ENCODE results near the gene UBE2J2.
A peak's percentile ranks its signal among the peaks of the same experiment; 100 is the strongest.

The UBE2J2 gene

DNA sequence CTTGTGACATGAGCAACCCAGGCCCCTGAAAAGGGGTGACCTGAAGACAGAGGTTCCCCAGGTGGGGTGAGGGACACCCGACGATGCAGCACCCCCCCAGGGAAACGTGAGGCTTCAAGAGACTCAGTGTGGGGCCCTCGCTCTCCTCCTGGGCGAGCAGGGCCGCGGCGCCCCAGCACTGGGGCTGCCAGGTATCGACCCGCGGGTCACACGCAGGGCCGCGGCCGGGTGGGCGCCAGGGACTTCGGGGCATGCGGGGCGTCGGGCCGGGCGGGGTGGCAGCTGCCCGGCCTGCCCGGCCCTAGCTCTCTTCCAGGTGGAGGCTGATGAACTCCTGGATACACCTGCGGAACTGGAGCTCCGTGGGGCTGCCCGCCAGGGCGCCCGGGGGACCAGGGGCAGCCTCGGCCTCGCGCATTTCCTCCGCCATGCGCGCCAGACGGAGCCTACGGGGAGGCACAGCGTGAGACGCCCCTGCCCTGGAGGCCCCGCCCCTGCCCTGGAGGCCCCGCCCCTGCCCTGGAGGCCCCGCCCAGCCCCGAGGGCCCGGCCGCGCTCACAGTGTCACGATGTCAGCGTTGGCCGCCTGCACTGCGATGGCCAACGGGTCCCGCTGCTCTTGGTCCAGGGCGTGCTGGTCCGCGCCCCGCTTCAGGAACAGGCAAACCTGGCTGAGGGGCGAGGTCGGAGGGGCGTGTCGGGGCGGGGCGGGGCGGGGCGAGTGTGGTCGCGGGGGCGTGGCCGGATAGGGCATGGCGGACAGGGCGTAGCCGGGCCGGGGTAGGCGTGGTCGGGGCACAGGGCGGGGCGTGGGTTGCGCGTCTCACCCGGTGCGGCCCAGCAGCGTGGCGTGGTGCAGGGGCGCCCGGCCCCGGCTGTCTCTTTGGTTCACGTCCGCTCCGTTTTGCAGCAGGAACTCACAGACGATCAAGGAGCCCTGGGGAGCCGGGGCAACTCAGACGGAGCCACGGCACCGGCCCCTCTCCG is 19.9 kb upstream of the UBE2J2 start:
- TF ChIP-seq, protein P1, sequence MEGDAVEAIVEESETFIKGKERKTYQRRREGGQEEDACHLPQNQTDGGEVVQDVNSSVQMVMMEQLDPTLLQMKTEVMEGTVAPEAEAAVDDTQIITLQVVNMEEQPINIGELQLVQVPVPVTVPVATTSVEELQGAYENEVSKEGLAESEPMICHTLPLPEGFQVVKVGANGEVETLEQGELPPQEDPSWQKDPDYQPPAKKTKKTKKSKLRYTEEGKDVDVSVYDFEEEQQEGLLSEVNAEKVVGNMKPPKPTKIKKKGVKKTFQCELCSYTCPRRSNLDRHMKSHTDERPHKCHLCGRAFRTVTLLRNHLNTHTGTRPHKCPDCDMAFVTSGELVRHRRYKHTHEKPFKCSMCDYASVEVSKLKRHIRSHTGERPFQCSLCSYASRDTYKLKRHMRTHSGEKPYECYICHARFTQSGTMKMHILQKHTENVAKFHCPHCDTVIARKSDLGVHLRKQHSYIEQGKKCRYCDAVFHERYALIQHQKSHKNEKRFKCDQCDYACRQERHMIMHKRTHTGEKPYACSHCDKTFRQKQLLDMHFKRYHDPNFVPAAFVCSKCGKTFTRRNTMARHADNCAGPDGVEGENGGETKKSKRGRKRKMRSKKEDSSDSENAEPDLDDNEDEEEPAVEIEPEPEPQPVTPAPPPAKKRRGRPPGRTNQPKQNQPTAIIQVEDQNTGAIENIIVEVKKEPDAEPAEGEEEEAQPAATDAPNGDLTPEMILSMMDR (IDR thresholded peaks at IDR 0.05; ENCODE audit: low read depth, low read length): no peak
- no peak overlapping the region for H3K4me3 ChIP-seq (ENCODE audit: low read depth, low read length)

DNA sequence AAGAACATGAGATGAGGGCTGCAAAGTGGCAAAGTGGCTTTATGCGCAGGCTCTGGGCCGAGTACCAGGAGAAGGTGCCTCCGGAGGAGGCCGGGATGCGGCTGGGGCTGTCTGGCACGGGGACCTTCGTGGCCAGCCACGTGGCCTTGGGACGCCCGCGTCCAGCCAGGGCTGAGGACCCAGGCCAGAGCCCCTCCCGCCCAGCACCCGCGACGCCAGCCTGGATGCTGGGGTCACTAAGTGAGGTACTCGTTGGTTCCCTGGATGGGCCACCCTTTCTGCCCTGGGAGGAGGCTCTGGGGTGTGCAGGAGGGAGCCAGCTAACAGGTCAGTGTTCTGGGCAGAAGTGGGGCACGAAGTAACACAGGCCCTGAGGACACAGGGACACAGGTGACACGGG is 19.2 kb upstream of the UBE2J2 start:
- TF ChIP-seq, protein P1 (IDR thresholded peaks at IDR 0.05; ENCODE audit: low read depth, low read length): no peak
- H3K4me3 ChIP-seq (ENCODE audit: low read depth, low read length): no peak overlapping the region

DNA sequence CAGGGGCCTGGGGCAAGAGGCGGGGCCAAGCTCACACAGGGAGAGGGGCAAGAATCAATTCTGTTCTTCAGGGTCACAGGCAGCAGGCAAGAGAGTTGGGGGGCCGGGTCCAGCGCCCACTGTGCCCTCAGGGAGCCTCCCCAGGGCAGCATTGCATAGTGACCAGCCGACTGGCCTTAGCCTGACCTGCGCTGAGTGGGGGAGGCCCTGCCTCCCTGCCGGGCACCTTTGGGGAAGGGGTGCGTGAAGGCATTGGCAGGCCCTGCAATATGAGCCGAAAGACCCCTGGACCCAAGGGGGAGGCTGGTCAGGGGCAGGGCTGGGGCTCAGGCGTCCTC is 18.8 kb upstream of the UBE2J2 start:
- no peak overlapping the region for H3K4me3 ChIP-seq (ENCODE audit: low read depth, low read length)
- TF ChIP-seq, protein P1 (IDR thresholded peaks at IDR 0.05; ENCODE audit: low read depth, low read length): no peak

DNA sequence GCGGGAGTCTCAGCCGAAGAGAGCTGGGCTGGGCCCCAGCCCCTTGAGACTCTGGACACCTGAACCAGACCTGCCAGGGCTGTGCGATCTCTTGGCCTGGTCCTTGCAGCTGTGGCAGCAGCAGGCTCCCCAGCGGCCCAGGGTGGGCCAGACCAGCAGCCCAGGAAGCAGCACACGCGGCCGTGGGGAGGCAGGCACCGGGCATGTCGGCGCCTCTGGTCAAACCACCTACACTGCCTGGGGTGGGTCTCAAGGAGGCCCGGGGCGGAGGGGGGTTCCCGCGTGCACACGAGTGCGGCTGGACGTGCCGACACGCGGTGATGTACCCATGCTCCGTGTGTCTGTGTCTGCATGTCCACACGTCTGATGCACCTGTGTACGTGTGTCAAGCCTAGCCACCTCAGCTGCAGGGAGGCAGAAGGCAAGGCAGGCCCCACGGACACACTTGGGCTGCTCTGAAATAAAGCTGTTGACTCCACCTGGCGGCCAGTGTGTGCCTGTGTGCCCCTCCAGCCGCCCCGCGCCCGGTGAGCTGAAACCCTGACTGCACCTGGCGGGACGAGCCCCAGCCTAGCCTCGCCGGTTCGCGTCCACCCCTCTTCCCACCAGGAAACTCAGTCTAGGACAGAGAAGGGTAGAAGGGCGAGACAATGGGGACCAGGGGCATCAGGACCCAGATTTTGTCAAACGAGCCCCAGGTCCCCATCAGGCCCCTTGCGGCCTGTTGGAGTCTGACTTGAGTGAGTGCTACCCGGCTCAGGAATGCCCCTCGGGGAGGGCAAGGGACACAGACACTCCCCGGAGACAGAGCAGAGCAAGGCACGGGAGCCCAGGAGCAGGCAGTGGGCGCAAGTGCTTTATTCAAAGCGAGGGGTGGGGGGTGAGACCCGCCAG is 18.1 kb upstream of the UBE2J2 start:
- TF ChIP-seq, protein P1 (IDR thresholded peaks at IDR 0.05; ENCODE audit: low read depth, low read length): peak; percentile 35
- H3K4me3 ChIP-seq (ENCODE audit: low read depth, low read length): no peak overlapping the region

DNA sequence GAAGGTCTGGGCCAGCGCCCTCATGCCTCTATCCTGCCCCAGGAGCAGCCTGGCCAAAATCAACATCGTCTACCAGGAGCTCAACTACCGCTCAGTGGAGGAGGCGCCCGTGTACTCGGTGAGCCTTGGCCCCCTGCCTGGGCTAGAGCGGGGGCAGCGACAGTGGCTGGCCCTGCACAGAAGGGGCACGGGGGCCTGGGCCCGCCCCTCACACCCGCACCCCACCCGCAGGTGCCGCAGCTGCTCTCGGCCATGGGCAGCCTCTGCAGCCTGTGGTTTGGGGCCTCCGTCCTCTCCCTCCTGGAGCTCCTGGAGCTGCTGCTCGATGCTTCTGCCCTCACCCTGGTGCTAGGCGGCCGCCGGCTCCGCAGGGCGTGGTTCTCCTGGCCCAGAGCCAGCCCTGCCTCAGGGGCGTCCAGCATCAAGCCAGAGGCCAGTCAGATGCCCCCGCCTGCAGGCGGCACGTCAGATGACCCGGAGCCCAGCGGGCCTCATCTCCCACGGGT is 17.4 kb upstream of the UBE2J2 start:
- TF ChIP-seq, protein P1 (IDR thresholded peaks at IDR 0.05; ENCODE audit: low read depth, low read length): no peak
- no peak overlapping the region for H3K4me3 ChIP-seq (ENCODE audit: low read depth, low read length)

DNA sequence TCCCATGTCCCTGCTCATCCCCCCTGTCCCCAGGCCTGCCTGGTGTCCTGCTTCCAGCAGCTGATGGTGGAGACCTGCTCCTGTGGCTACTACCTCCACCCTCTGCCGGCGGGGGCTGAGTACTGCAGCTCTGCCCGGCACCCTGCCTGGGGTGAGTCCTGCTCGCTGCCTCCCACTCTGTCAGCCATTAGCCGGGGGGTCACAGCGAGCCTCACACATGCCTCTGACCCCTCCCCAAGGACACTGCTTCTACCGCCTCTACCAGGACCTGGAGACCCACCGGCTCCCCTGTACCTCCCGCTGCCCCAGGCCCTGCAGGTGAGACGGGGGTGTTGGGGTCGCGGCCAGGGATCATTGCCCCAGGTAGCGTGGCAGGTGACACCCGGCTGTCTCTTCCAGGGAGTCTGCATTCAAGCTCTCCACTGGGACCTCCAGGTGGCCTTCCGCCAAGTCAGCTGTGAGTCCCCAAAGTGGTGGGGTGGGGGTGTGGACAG is 16.6 kb upstream of the UBE2J2 start:
- no peak overlapping the region for H3K4me3 ChIP-seq (ENCODE audit: low read depth, low read length)
- TF ChIP-seq, protein P1 (IDR thresholded peaks at IDR 0.05; ENCODE audit: low read depth, low read length): peak; percentile 57

Data from WI38 (cell line).